ENCODE measurements around the gene ACOT6. TPM values are rescaled to one million over a fixed set of nuclear protein-coding genes. Genes with fewer than 3 reads are reported as not detected.
"Not testable (repeated sequence)": the region's sequence is repeated elsewhere in the genome, so short reads cannot be mapped to it uniquely, and the experiment has no call there.

Gene ACOT6, protein sequence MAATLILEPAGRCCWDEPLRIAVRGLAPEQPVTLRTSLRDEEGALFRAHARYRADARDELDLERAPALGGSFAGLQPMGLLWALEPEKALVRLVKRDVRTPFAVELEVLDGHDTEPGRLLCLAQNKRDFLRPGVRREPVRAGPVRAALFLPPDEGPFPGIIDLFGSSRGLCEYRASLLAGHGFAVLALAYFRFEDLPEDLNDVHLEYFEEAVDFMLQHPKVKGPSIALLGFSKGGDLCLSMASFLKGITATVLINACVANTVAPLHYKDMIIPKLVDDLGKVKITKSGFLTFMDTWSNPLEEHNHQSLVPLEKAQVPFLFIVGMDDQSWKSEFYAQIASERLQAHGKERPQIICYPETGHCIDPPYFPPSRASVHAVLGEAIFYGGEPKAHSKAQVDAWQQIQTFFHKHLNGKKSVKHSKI
- not detected for total RNA-seq (ENCODE audit: unreplicated experiment)
- long read RNA-seq: 0 reads

DNA sequence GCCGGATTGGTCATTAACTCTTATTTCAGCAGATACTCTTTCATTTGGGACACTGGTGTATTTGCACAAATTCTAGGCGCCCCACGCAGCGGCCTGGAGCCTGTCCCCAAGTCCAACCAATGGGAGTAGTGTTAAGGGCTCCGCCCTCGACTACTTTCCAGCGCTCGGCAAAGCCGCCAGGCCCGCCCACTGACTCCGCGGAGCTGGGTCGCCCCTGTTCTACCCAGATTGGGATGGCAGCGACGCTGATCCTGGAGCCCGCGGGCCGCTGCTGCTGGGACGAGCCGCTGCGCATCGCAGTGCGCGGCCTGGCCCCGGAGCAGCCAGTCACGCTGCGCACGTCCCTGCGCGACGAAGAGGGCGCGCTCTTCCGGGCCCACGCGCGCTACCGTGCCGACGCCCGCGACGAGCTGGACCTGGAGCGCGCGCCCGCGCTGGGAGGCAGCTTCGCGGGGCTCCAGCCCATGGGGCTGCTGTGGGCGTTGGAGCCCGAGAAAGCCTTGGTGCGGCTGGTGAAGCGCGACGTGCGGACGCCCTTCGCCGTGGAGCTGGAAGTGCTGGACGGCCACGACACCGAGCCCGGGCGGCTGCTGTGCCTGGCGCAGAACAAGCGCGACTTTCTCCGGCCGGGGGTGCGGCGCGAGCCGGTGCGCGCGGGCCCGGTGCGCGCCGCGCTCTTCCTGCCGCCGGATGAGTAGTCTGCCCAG, at the start of gene ACOT6:
TSS of gene ACOT6 (plus strand) at position 179 of the 707 bp plus-strand sequence. CDS start at position 234, 55 bp downstream.
- DNase-seq (ENCODE audit: low spot score): peak; percentile 70
- no peaks in the 10 kb centered on the region for H3K4me1 Mint-ChIP-seq (ENCODE audit: unreplicated experiment)
- H3K9me3 Mint-ChIP-seq (ENCODE audit: unreplicated experiment): no peaks in the 10 kb centered on the region
- H3K4me3 Mint-ChIP-seq (ENCODE audit: unreplicated experiment): peak within 1 kb of the TSS; percentile 91
- peaks cover 1% of the 10 kb centered on the region for H3K27me3 Mint-ChIP-seq (ENCODE audit: unreplicated experiment)
- TF ChIP-seq, protein P1, sequence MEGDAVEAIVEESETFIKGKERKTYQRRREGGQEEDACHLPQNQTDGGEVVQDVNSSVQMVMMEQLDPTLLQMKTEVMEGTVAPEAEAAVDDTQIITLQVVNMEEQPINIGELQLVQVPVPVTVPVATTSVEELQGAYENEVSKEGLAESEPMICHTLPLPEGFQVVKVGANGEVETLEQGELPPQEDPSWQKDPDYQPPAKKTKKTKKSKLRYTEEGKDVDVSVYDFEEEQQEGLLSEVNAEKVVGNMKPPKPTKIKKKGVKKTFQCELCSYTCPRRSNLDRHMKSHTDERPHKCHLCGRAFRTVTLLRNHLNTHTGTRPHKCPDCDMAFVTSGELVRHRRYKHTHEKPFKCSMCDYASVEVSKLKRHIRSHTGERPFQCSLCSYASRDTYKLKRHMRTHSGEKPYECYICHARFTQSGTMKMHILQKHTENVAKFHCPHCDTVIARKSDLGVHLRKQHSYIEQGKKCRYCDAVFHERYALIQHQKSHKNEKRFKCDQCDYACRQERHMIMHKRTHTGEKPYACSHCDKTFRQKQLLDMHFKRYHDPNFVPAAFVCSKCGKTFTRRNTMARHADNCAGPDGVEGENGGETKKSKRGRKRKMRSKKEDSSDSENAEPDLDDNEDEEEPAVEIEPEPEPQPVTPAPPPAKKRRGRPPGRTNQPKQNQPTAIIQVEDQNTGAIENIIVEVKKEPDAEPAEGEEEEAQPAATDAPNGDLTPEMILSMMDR (IDR thresholded peaks at IDR 0.05; ENCODE audit: unreplicated experiment): no peak
- no peaks in the 10 kb centered on the region for H3K36me3 Mint-ChIP-seq (ENCODE audit: low read depth, unreplicated experiment)
- H3K27ac Mint-ChIP-seq (ENCODE audit: unreplicated experiment): peak within 1 kb of the TSS; percentile 64

DNA sequence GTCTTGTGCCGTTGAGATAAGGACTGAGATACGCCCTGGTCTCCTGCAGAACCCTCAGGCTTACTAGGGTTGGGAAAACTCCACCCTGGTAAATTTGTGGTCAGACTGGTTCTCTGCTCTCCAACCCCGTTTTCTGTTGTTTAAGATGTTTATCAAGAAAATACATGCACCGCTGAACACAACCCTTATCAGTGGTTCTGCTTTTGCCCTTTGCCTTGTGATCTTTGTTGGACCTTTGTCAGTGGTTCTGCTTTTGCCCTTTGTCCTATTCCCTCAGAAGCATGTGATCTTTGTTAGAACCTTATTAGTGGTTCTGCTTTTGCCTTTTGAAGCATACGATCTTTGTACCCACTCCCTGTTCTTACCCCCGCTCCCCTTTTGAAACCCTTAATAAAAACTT, 49.6 kb upstream of the ACOT6 start:
- peaks cover 13% of the 10 kb centered on the region for H3K36me3 Mint-ChIP-seq (ENCODE audit: low read depth, unreplicated experiment)
- not testable (repeated sequence) for H3K4me3 Mint-ChIP-seq (ENCODE audit: unreplicated experiment); DNase-seq (ENCODE audit: low spot score); H3K27ac Mint-ChIP-seq (ENCODE audit: unreplicated experiment); H3K9me3 Mint-ChIP-seq (ENCODE audit: unreplicated experiment); H3K27me3 Mint-ChIP-seq (ENCODE audit: unreplicated experiment); H3K4me1 Mint-ChIP-seq (ENCODE audit: unreplicated experiment)

DNA sequence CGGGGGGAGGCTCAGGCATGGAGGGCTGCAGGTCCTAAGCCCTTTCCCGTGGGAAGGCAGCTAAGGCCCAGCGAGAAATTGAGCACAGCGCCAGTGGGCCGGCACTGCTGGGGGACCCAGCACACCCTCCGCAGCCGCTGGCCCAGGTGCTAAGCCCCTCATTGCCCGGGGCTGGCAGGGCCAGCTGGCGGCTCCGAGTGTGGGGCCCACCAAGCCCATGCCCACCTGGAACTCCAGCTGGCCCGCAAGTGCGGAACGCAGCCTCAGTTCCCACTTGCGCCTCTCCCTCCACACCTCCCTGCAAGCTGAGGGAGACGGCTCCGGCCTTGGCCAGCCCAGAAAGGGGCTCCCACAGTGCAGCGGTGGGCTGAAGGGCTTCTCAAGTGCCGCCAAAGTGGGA, 45.9 kb upstream of the ACOT6 start:
- not testable (repeated sequence) for DNase-seq (ENCODE audit: low spot score); H3K27ac Mint-ChIP-seq (ENCODE audit: unreplicated experiment); H3K27me3 Mint-ChIP-seq (ENCODE audit: unreplicated experiment); H3K9me3 Mint-ChIP-seq (ENCODE audit: unreplicated experiment); H3K4me3 Mint-ChIP-seq (ENCODE audit: unreplicated experiment)
- peaks cover 24% of the 10 kb centered on the region for H3K4me1 Mint-ChIP-seq (ENCODE audit: unreplicated experiment)
- peaks cover 16% of the 10 kb centered on the region for H3K36me3 Mint-ChIP-seq (ENCODE audit: low read depth, unreplicated experiment)

DNA sequence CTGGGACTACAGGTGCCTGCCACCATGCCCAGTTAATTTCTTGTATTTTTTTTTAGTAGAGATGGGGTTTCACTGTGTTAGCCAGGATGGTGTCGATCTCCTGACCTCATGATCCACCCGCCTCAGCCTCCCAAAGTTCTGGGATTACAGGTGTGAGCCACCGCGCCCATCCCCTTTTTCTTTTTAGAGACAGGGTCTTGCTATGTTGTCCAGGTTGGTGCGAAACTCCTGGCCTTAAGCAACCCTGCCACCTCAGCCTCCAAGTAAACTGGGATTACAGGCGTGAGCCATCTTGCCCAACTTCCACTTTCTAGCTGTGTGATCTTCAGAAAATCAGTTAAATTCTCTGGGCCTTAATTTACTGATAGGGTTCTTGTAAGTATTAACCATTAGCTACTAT, 45.4 kb upstream of the ACOT6 start:
- H3K27ac Mint-ChIP-seq (ENCODE audit: unreplicated experiment); H3K9me3 Mint-ChIP-seq (ENCODE audit: unreplicated experiment); H3K27me3 Mint-ChIP-seq (ENCODE audit: unreplicated experiment); DNase-seq (ENCODE audit: low spot score): not testable (repeated sequence)
- Mint-ChIP-seq H3K4me1 (ENCODE audit: unreplicated experiment) (peaks cover 24% of the 10 kb centered on the region), H3K36me3 (ENCODE audit: low read depth, unreplicated experiment) (peaks cover 16% of the 10 kb centered on the region), H3K4me3 (ENCODE audit: unreplicated experiment) (peak overlapping the region; percentile 76)

DNA sequence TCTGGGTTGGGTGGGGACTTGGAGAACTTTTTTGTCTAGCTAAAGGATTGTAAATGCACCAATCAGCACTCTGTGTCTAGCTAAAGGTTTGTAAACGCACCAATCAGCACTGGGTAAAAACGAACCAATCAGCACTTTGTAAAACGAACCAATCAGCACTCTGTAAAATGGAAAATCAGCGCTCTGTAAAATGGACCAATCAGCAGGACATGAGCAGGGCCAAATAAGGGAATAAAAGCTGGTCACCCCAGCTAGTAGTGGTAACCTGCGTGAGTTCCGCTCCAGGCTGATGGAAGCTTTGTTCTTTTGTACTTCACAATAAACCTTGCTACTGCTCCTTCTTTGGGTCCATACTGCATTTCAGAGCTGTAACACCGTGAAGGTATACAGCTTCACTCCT, 45.0 kb upstream of the ACOT6 start:
- DNase-seq (ENCODE audit: low spot score): no peak
- peak overlapping the region; percentile 76 for H3K4me3 Mint-ChIP-seq (ENCODE audit: unreplicated experiment)

More for the DNA sequence above, 45.0 kb upstream of the ACOT6 start:
- no peaks in the 10 kb centered on the region for H3K9me3 Mint-ChIP-seq (ENCODE audit: unreplicated experiment)
- TF ChIP-seq, protein P1 (IDR thresholded peaks at IDR 0.05; ENCODE audit: unreplicated experiment): no peak
- H3K4me1 Mint-ChIP-seq (ENCODE audit: unreplicated experiment): peaks cover 24% of the 10 kb centered on the region
- peaks cover 7% of the 10 kb centered on the region for H3K27me3 Mint-ChIP-seq (ENCODE audit: unreplicated experiment)
- H3K27ac Mint-ChIP-seq (ENCODE audit: unreplicated experiment): no peak overlapping the region
- peaks cover 16% of the 10 kb centered on the region for H3K36me3 Mint-ChIP-seq (ENCODE audit: low read depth, unreplicated experiment)

All from endothelial cell (in vitro differentiated cells).